K562 (cell line): Measurements from ENCODE around the gene SLC25A34. TPM values are rescaled to one million over a fixed set of nuclear protein-coding genes. Genes with fewer than 3 reads are reported as not detected.

Experiments used
- ATAC-seq: fragments of 200-7000 bp; cut with Tn5 transposase; 3 replicates; pipeline ENCODE4 v1.9.1; 2020; ENCODE audit warnings: moderate library complexity
- BruUV-seq: library from RNA; stranded (reverse); fragments of 400-500 nt; replicated peaks from 2 replicates; lab custom pipeline; 2021; lab: Mats Ljungman, UMichigan
- CTCF ChIA-PET: fragments of 300-600 bp; formaldehyde crosslinking; extraction: SDS; loops from one replicate; lab custom pipeline; 2021; ENCODE audit warnings: low intra/inter-chr PET ratio; lab: Yijun Ruan, JAX
- POLR2A ChIA-PET: fragments of 300-600, 350-650 bp; sonication (Branson Sonifier 250); formaldehyde crosslinking; extraction: SDS; loops from one replicate; lab custom pipeline; 2021; ENCODE audit warnings: antibody characterized with exemption, inconsistent platforms; lab: Yijun Ruan, JAX
- DNase-seq, 4 experiments: peaks; one replicate each; pipeline versions ENCODE4 v3.0.0 to v3.0.0-alpha.2; 2011 to 2018; ENCODE audit warnings: low spot score in 3 of 4, mixed read lengths in 3 of 4; ENCODE audit errors: extremely low read depth in 1 of 4
- FAIRE-seq: peaks from 2 replicates; lab custom pipeline; 2011; peaks lifted over from hg19 to GRCh38; lab: Jason Lieb, UNC
- H2AFZ ChIP-seq: 2 replicates; pipeline ENCODE4 v1.6.0; 2011; ENCODE audit warnings: low read depth, low read length, control low read depth, inconsistent platforms
- H3K27ac ChIP-seq: fragments of 200-600 bp; 3 replicates; pipeline ENCODE4 v1.8.0; 2011; ENCODE audit warnings: low read depth, mild to moderate bottlenecking, control low read depth, inconsistent platforms, low read length, moderate library complexity, mixed read lengths; ENCODE audit errors: extremely low read depth
- H3K27me3 ChIP-seq, 2 experiments: fragments of 300-600 bp in 1 of 2; 2 replicates in 1 of 2; 3 replicates in 1 of 2; pipeline versions ENCODE4 v1.6.0 to v1.8.0; 2011; ENCODE audit warnings: inconsistent platforms in 2 of 2, low read length in 2 of 2, mild to moderate bottlenecking in 1 of 2, mixed read lengths in 1 of 2, moderate library complexity in 1 of 2; ENCODE audit not compliant: control insufficient read depth in 2 of 2, insufficient read depth in 2 of 2
- H3K36me3 ChIP-seq: fragments of 300-600 bp; 3 replicates; pipeline ENCODE4 v1.8.0; 2011; ENCODE audit warnings: mild to moderate bottlenecking, low read length, inconsistent platforms; ENCODE audit not compliant: control insufficient read depth, insufficient read depth
- H3K4me1 ChIP-seq, 2 experiments: fragments of 200-600 bp in 1 of 2; replicated peaks in 1 of 2; 2 replicates in 1 of 2; 3 replicates in 1 of 2; pipeline versions ENCODE4 v1.5.1 to v1.8.0; 2011; ENCODE audit warnings: inconsistent platforms in 2 of 2, low read length in 2 of 2, mild to moderate bottlenecking in 1 of 2, mixed read lengths in 1 of 2, moderate library complexity in 1 of 2; ENCODE audit not compliant: control insufficient read depth in 2 of 2, insufficient read depth in 2 of 2
- H3K4me2 ChIP-seq: 2 replicates; pipeline ENCODE4 v1.6.1; 2011; ENCODE audit warnings: low read length, control low read depth, inconsistent platforms, mixed read lengths; ENCODE audit not compliant: insufficient read depth
- H3K4me3 ChIP-seq: fragments of 200-600 bp; sonication (generic), shearing (Covaris generic); 2 replicates; pipeline ENCODE4 v1.5.1; 2016; ENCODE audit warnings: control low read depth, inconsistent platforms
- H3K79me2 ChIP-seq: fragments of 200-600 bp; 3 replicates; pipeline ENCODE4 v1.8.0; 2011; ENCODE audit warnings: low read length, inconsistent platforms; ENCODE audit not compliant: control insufficient read depth, insufficient read depth
- H3K9ac ChIP-seq, 2 experiments: 2 replicates each; pipeline versions ENCODE4 v1.6.0 to v1.6.1; 2011; ENCODE audit warnings: low read depth in 2 of 2, low read length in 2 of 2, control low read depth in 1 of 2, inconsistent platforms in 1 of 2, mild to moderate bottlenecking in 1 of 2, mixed read lengths in 1 of 2; ENCODE audit not compliant: insufficient read depth in 1 of 2
- H3K9me1 ChIP-seq: one replicate; pipeline ENCODE4 v1.6.0; 2011; ENCODE audit warnings: inconsistent platforms, mild to moderate bottlenecking, low read length, moderate library complexity; ENCODE audit not compliant: control insufficient read depth, insufficient read depth
- H3K9me3 ChIP-seq: replicated peaks from 2 replicates; pipeline ENCODE4 v1.5.1; 2011; ENCODE audit warnings: low read depth, low read length, inconsistent platforms; ENCODE audit not compliant: control insufficient read depth, insufficient read depth
- H4K20me1 ChIP-seq: replicated peaks from 2 replicates; pipeline ENCODE4 v1.6.1; 2011; ENCODE audit warnings: low read length, inconsistent platforms, mixed read lengths; ENCODE audit not compliant: control insufficient read depth, insufficient read depth
- BACH1 ChIP-seq: fragments of 200-800 bp; sonication (Bioruptor generic); IDR thresholded peaks from 2 replicates; pipeline ENCODE4 v1.6.1; 2016; ENCODE audit warnings: missing genetic modification characterization, missing compliant biosample characterization
- CAMTA2 ChIP-seq: fragments of 250-450 bp; sonication (Bioruptor Pico); conservative IDR thresholded peaks from 2 replicates; pipeline ENCODE4 v1.5.1; 2022
- EHMT2 ChIP-seq: fragments of 450-650 bp; IDR thresholded peaks from 2 replicates; pipeline ENCODE4 v1.6.1; 2018; ENCODE audit warnings: antibody characterized with exemption
- FOXK1 ChIP-seq: sonication (generic); formaldehyde crosslinking; IDR thresholded peaks from 2 replicates; pipeline ENCODE4 v1.8.0; 2022; ENCODE audit warnings: missing genetic modification reagents, mild to moderate bottlenecking, borderline replicate concordance
- HEY1 ChIP-seq: fragments of 250-450 bp; sonication (Bioruptor Pico); IDR thresholded peaks from 2 replicates; pipeline ENCODE4 v1.5.0; 2020; ENCODE audit warnings: mild to moderate bottlenecking, moderate library complexity, borderline replicate concordance
- IFI16 ChIP-seq: fragments of 250-450 bp; sonication (Bioruptor Pico); IDR thresholded peaks from 2 replicates; pipeline ENCODE4 v2.1.2; 2022; ENCODE audit warnings: mild to moderate bottlenecking, inconsistent platforms
- MCM7 ChIP-seq, 2 experiments: fragments of 450-650 bp; IDR thresholded peaks; 2 replicates each; pipeline ENCODE4 v1.6.1; 2016 to 2018
- NR2C2 ChIP-seq, 2 experiments: fragments of 200-800 bp in 1 of 2; sonication (Bioruptor generic) in 1 of 2; sonication (generic) in 1 of 2; formaldehyde crosslinking in 1 of 2; IDR thresholded peaks; 2 replicates each; pipeline versions ENCODE4 v1.6.1 to v1.8.0; 2016 to 2022; ENCODE audit warnings: mild to moderate bottlenecking in 1 of 2, missing compliant biosample characterization in 1 of 2, missing genetic modification characterization in 1 of 2, missing genetic modification reagents in 1 of 2
- PBX2 ChIP-seq, 2 experiments: IDR thresholded peaks in 1 of 2; conservative IDR thresholded peaks in 1 of 2; 2 replicates each; pipeline ENCODE4 v1.6.1; 2016; ENCODE audit warnings: low read depth in 2 of 2, mild to moderate bottlenecking in 1 of 2, missing compliant biosample characterization in 1 of 2, missing genetic modification characterization in 1 of 2, moderate library complexity in 1 of 2
- RNF2 ChIP-seq: sonication (generic); IDR thresholded peaks from 2 replicates; pipeline ENCODE4 v1.6.1; 2016
- SPI1 ChIP-seq: IDR thresholded peaks from 2 replicates; pipeline ENCODE4 v1.6.1; 2011; ENCODE audit warnings: low read depth, low read length, control low read depth, borderline replicate concordance
- SREBF2 ChIP-seq: sonication (generic); formaldehyde crosslinking; IDR thresholded peaks from 2 replicates; pipeline ENCODE4 v1.4.0; 2020; ENCODE audit warnings: mild to moderate bottlenecking, missing genetic modification reagents
- THRB ChIP-seq: fragments of 450-650 bp; formaldehyde crosslinking; conservative IDR thresholded peaks from 2 replicates; pipeline ENCODE4 v1.4.0; 2022; ENCODE audit warnings: mild to moderate bottlenecking, missing genetic modification characterization
- ZC3H11A ChIP-seq: IDR thresholded peaks from 2 replicates; pipeline ENCODE4 v1.6.1; 2012; ENCODE audit warnings: low read depth, low read length, improper control_type of control experiment
- ZNF592 ChIP-seq: fragments of 450-650 bp; IDR thresholded peaks from 2 replicates; pipeline ENCODE4 v1.6.1; 2017; ENCODE audit warnings: antibody characterized with exemption, mild to moderate bottlenecking
- WGBS: fragments of 100-300 bp; shearing (Covaris generic); methylation state at CpG from one replicate; pipeline ENCODE4 v1.1.6; 2016; ENCODE audit warnings: low coverage, mixed read lengths; ENCODE audit not compliant: insufficient coverage; ENCODE audit errors: missing lambda C conversion rate; 5-methylcytosine and 5-hydroxymethylcytosine counted together
- in situ Hi-C: fragments of 300-500 bp; cut with MboI; formaldehyde crosslinking; loops from 4 replicates; pipeline ENCODE4 v1.15.0; 2018; ENCODE audit warnings: inconsistent platforms, mixed read lengths
- intact Hi-C: fragments of 100-400 bp; cut with micrococcal nuclease; formaldehyde crosslinking; loops from 2 replicates; pipeline ENCODE4 v1.14.2; 2022
- polyA plus RNA-seq, 8 experiments: library from polyadenylated mRNA; depleted of rRNA in 4 of 8; stranded (reverse) in 5 of 8; unstranded in 3 of 8; fragments of >200 nt; fragmentation: Nextera tagmentation in 2 of 8; fragmentation: Illumina TruSeq in 1 of 8; extraction: Ambion mirVana in 2 of 8; extraction: Trizol in 1 of 8; gene quantifications; 2 replicates each; pipeline versions ENCODE4 v1.2.1 to v1.2.3, GENCODE V29; 2011 to 2014; ENCODE audit warnings: inconsistent platforms in 1 of 8, missing spikeins in 1 of 8
- total RNA-seq, 7 experiments: library from RNA; depleted of rRNA in 6 of 7; stranded (reverse); fragments of >200 nt in 6 of 7; fragmentation: Illumina TruSeq in 2 of 7; extraction: Trizol in 2 of 7; gene quantifications; 2 replicates each; pipeline versions ENCODE4 v1.2.1 to v1.2.3, GENCODE V29; 2011 to 2021; ENCODE audit warnings: low replicate concordance in 1 of 7

Gene SLC25A34
- total and polyA plus RNA-seq, 9 of the 15 experiments (the other 6 are each of a cell fraction or from before 2014, with no cell fraction given) = 0.01 to 0.57 (median 0.16) TPM

GRCh38 chr1:15739259-15739658, 3.2 kb downstream of the SLC25A34 start:
- in situ Hi-C loops (no loop called here), intact Hi-C loops (no loop called here)
- BruUV-seq = no TSS peak
- FAIRE-seq = no peak
- no peak overlapping the region; a peak in 1 of 4 replicates for H3K9ac ChIP-seq
- POLR2A ChIA-PET = interaction anchor here (0.6 to 2.2 kb wide), 4 partner anchors 10 to 439 kb away, joined by 3 to 8 read pairs (median 4); no protein-coding TSS in a partner anchor
- no peaks in the 10 kb centered on the region for H3K9me1 ChIP-seq
- H4K20me1 ChIP-seq = no peaks in the 10 kb centered on the region; the same call in none of the 2 replicates
- no peak for ATAC-seq
- H3K27ac ChIP-seq = no peak overlapping the region
- H3K4me3 ChIP-seq = no peak overlapping the region
- no peaks in the 10 kb centered on the region for H3K9me3 ChIP-seq
- H3K36me3 ChIP-seq = peaks cover 6% of the 10 kb centered on the region; the same call in 1 of the 3 replicates
- CTCF ChIA-PET = no interaction called here
- WGBS = 67% methylated on average over 10 of the region's 16 CpGs
- no peak for DNase-seq
- H2AFZ ChIP-seq = no peak overlapping the region
- peaks cover 3 to 69% of the 10 kb centered on the region in 2 experiments; a peak in 4 of 5 replicates for H3K4me1 ChIP-seq
- no peak overlapping the region for H3K4me2 ChIP-seq
- no peaks in the 10 kb centered on the region for H3K27me3 ChIP-seq
- H3K79me2 ChIP-seq = no peaks in the 10 kb centered on the region
- no peak for TF ChIP-seq PBX2 (CRISPR knock-in tag; IDR thresholded peaks at IDR 0.05; ENCODE audit: low read depth)
- TF ChIP-seq PBX2 (tag; conservative IDR thresholded peaks at IDR 0.05; ENCODE audit: low read depth) = no peak
- TF ChIP-seq HEY1 = no peak
- no peak for TF ChIP-seq ZNF592
- no peak for TF ChIP-seq NR2C2 (CRISPR knock-in tag; IDR thresholded peaks at IDR 0.05)
- TF ChIP-seq NR2C2 (tag; IDR thresholded peaks at IDR 0.05) = no peak
- no peak for TF ChIP-seq FOXK1 (CRISPR knock-in tag)
- no peak for TF ChIP-seq THRB (CRISPR knock-in tag)
- no peak for TF ChIP-seq MCM7 (IDR thresholded peaks at IDR 0.05)
- TF ChIP-seq BACH1 = no peak
- TF ChIP-seq RNF2 = no peak
- TF ChIP-seq EHMT2 = no peak
- no peak for TF ChIP-seq IFI16
- no peak for TF ChIP-seq CAMTA2 (CRISPR knock-in tag)
- TF ChIP-seq SPI1 = no peak
- no peak for TF ChIP-seq SREBF2 (CRISPR knock-in tag)
- no peak for TF ChIP-seq ZC3H11A
